DMS 273 (cell line): ENCODE measurements around the gene HDGFL1.

ENCODE experiments used
- DNase-seq: peaks from one replicate; lab custom pipeline; 2025; ENCODE audit not compliant: unreplicated experiment; lab: John Stamatoyannopoulos, UW

Gene HDGFL1

DNA sequence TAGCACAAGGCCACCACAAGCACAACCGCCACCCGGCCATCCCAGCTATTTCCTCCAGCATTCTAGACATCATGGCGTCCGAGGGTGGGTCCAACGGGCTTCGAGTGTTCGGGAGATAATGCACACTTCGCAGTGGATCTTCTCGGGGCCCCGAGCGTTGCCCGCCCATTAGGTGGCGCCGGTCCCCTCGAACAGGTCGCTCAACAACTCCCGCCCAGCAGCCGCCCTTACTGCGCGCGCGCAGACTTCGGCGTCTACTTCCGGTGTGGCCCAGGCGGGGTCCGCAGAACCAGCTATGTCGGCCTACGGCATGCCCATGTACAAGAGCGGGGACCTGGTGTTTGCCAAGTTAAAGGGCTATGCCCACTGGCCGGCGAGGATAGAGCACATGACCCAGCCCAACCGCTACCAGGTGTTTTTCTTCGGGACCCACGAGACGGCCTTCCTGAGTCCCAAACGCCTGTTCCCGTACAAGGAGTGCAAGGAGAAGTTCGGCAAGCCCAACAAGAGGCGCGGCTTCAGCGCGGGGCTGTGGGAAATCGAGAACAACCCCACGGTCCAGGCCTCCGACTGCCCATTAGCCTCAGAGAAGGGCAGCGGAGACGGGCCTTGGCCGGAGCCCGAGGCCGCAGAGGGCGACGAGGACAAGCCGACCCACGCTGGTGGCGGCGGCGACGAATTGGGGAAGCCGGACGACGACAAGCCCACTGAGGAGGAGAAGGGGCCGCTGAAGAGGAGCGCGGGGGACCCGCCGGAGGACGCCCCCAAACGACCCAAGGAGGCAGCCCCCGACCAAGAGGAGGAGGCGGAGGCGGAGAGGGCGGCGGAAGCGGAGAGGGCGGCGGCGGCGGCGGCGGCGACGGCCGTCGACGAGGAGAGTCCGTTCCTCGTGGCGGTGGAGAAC lies at the start of gene HDGFL1:
TSS of gene HDGFL1 (plus strand) at position 286 of the 904 bp plus-strand sequence. CDS start at position 296, 10 bp downstream.
- DNase-seq, result no peak

DNA sequence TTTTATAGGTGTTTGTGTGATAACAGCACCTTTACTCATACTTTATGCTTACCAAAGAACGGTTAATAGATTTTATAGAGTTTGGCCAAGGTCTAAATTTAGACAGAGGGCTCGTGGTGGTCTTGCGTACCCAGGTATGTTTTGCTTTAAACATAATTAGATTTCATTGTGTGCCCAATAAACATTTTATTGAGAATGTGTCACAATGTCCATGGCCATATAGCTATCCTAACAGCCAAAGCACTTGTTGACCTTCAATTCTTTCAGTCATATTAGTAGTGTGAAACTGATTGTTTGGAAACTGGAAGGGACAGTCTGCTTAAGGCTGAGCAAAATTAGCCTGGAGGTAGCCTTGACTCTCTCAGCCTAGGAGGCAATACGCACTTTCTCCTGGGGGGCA lies 48.3 kb upstream of the HDGFL1 start:
- DNase-seq, result no peak

DNA sequence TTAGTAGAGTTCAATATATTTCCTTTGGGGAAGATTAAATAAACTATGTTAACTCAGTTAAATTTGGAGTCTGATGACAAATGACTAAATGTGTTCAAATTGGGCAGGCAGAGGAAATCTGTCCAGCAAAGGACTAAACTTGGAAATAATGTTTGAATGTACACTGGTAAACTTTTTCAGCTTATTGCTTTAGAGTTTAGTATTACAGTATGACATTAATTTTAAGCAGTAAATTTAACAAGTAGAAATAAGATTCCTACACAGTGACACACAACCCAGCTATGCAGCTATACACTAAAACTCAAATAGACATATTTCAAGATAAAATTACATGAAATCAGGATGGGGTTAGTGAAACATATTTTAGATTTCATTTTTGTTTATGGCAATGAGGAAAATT lies 42.6 kb upstream of the HDGFL1 start:
- no peak for DNase-seq

DNA sequence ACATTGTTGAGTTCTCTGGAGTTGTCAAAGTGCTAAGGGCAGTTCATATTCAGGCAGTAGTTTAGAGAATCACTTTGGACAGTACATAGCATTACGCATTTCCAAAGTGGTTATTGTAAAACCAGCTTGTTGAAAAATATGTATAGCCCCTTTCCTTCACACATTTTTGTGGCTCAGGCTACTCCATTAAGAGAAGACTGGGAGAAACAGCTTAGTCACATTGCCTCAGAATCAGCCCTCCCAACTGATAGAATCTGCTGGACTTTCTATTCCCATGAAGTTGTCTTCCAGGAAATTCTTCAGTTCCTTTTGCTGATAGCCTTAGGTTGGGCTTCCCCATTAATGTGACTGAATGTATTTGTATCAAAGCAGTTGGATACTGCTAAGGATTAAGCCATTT lies 39.5 kb upstream of the HDGFL1 start:
- no peak for DNase-seq

DNA sequence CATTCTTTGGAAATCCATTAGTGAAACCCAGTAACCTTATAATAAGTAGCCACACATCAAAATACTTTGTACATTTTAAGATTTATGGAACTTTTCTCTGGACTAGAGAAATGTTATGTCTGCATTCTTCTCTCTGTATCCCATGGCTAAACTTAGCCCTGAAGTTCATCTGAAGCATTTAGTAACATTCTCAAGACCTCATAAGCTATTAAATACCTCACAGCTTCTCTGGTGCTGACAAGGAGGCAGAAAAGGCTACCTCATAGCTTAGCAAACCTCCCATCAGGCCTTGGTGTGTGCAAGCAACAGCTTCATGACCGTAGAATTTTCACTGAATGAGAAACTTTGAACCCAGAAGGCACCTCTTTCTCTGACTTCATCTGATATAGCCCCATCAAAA lies 38.9 kb upstream of the HDGFL1 start:
- DNase-seq, result no peak

DNA sequence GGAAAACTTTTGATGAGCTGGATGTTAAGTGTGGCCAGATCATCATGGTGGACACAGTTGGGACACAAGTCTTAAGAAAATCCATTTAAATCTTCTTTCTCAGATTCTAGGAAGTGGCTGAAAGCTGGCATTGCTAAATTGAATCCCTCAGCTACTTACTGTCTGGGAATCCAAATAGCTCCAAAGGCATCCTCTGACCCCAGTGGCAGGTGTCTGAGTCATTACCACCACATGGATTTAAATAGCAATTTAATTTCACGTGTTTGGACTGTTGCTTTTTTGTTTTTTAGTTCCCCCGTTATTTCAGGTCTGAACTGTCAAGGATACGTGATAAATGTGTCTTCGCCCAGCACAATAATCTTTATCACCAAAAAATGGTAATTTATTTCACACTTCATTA lies 33.2 kb upstream of the HDGFL1 start:
- no peak for DNase-seq

DNA sequence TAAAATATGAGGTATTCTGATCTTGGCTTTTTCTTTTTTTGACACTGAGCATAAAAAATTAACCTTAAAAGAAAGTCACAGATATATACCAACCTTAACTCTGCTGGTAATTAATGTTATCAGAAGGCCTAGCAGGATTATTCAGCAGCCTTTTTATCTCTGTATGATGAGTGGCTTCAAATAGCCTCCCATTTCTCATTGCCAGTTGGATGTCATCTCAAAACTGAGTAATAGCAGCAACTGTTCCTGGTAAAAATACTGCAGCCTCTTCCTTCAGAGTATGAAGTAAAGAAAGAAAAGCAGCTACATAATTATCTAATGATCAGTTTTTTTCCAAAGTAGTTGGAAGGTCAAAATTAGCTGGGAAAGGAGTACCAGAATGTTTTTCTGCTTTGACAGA lies 24.9 kb upstream of the HDGFL1 start:
- DNase-seq, result no peak

DNA sequence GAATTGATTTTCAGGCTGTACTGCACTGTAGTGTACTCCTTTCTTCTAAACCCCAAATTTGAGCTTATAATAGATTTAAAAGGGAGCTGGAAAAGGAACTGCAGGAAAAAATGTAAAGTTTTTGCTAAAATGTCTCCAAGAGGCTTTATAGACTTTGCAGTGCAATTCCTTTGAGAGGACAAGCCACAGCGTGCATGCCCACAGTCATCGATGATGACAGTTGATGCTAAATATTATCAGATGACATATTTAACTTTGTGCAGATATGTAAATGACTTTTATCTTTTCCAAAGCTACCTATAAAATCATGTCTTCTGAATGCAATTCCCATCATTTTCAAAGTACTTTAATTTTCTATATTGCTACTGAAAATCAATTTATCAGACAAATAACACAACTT lies 24.3 kb upstream of the HDGFL1 start:
- DNase-seq, result no peak

DNA sequence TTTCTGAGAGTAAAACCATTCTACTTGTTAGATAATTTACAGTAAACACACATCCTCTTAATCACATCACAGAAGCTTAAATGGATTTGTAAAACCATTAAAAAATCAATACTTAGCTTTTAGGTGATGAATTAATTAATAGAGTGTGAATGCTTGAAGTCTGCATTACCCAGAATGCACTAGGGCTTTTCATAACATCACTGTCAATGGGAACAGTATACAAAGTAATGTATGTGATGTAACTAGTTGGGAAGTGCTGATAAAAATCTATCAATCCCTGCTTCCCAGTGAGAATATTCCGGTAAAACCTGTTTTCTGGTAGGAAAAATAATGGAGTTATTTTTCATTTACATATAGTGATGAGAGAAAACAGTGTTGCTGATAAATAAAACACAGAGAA lies 23.1 kb upstream of the HDGFL1 start:
- no peak for DNase-seq

DNA sequence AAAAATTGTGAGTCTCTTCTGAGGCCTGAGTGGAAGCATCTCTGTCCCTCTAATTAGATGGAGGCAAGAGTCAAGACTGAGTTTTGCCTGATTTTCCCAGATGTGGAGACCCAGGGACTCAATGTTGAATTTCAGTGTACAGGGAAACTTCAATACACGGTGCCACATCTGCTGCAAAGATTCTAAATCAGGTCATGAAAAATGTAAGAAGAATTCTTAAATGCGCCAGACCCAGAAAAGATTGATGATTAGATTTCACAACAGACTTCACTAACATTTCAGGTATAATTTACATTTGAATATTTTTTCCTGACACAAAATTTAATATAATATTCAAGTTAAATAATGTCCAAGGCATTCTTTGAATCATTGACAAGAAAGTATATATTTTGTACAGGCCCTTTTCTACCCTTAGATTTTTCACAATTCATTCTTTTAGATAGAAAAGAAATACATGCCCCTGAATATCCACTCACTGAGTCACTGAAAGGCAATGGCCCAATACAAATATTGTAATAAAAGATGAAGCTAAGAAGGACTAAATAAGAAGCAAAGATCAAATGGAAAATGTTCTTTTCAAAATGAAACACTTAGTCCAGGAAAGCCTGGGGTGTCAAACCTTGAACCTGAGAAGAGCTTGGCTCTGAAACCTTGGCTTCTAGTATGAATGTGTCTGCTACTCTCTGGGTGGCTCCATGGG lies 18.2 kb upstream of the HDGFL1 start:
- no peak for DNase-seq

DNA sequence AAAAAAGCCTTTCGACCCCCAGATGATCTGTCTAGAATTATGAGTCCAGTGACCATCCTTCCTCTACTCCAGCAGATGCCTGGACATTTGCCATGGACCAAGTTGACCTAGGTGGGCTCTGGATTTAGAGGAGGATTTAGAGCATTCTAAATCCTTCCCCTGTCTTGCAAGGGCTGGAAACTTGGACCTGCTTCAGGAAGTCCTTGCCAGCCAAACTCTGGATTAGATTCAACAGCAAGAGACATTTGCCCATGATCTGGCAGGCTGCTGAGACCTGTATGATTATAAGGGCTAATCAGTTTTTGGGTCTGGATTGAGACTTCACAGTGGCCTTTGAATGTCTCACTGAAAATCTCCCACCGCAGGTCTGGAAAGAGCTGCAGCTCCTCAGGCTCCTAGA lies 13.1 kb upstream of the HDGFL1 start:
- no peak for DNase-seq

DNA sequence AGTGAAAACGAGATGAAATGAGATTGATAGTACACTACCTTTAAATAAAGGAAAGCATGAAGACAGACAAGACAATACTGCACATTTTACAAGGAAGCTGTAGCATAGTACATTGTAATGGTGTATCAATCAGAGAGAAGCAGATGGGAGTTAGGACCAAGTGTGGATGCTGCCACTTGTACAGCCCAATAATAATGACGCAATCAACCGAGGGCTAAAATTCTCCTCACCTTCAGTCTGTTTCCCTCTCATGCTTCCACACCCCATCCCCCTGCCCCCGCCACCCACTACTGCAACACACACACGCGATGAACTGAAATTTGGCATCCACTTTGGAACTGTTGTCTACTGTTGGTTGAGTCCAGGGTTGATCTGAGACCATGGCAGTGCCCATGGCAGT lies 12.4 kb upstream of the HDGFL1 start:
- no peak for DNase-seq

DNA sequence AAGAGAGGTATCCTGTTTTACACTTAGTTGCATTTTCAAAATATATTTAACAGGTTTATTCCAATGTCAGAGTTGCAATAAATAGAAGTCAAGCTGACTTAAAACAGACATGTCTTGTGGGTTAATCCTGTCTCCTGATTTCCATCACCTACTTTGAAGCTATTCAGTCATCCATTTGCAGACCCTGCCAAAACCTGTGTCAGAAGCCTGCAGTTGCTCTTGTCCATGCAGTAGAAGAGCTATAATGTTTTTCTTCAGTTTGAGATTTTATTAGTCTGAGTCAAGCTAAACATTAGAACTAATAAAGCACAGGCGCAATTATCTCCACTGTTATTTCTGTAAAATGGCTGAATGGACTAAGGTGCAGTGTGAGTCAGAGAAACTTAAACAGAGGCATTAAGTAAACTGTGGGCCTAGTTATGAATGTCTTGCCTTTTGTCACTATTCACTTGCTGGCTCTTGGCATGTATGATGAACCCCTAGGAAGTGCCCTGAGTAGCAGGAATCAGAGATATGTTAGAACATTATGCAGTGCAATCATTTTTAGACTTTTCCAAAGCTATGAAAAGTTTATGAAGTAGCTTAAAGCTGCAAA lies 11.0 kb upstream of the HDGFL1 start:
- DNase-seq, result no peak

DNA sequence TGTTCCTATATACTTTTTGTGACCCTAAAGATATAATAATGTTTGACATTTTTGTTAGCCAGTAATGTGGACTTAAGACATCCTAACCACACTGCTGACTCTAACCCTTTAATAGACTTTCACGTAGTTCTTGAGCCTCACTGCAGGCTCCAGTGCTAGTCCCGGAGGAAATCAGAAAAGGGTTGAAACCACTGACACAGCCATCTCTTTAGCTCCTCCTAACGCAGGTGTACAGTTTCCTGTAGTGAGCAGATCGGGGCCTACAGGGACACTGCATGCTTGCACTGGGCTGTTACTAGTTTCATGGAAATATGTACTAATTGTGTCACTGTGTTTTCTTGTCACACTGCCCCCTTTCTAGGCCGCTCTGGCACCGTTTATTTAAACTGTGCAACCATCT lies 512 bp upstream of the HDGFL1 start:
- no peak for DNase-seq

DNA sequence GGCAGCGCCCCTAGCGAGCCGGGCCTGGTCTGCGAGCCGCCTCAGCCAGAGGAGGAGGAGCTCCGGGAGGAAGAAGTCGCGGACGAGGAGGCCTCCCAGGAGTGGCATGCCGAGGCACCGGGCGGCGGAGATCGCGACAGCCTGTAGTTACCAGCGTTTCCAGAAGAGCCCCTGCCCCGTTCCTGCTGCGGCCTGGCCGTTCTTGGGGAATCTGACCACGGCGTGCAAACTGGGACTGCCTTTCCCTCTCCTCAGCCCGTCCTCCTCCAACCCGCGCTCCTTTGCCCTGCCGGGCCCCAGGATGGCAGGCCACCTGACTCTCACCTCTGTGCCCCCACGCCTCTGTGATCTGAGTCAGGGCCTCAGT lies 802 bp downstream of the HDGFL1 start:
- no peak for DNase-seq

DNA sequence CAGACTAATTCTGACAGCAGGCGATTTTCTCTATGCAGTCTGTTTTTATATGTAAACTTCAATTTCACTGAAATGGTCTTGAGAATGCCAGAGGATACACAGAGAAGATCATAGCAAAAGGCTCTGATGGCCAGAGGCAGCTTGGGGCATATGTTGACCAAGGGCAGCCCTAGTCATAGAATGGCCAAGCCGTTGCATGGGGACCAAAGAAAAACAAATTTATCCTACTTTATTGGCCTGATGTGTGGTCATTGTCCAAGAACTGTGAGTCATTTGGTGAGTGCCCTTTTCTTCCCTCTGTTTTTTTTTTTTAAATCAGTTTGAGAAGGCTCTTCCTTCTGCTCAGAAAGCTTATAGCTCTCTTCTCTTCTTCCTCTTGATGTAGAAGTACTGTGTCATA lies 5.8 kb downstream of the HDGFL1 start:
- no peak for DNase-seq

DNA sequence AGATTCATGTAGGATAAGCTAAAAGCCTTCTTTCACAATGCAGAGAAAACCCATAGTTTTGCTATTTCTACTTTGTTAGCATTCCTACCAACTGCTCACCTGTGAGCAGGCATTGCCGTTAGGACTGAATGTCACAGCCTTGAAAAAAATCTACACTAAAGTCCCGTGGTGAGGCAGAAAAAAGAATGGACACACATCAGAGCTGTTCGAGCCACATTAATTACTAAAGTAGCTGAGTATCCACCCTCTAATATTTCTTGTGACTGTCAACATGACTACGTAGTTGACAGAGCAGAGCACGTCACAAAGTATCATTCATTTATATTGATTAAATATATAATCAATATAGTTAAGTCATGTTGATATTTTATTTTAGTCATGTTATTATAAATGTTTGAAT lies 10.1 kb downstream of the HDGFL1 start:
- DNase-seq, result no peak

DNA sequence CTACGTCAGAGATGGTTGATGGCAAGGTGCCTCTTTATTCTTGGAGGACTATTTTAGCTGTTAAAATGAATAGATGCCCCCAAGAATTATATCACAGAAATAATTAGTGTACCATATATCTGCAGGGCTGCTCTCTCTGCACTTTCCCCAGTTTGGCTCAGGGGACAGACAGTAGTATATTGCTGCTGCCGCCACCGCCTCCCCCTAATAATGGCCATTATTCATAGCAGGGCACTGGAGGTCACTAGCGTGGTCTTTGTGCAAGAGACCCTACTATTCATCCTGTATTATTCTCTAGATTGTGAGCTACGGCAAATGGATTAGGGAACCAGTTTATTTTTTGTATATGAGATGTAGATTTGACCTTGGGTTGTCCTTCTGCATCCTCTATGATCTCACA lies 11.0 kb downstream of the HDGFL1 start:
- no peak for DNase-seq

DNA sequence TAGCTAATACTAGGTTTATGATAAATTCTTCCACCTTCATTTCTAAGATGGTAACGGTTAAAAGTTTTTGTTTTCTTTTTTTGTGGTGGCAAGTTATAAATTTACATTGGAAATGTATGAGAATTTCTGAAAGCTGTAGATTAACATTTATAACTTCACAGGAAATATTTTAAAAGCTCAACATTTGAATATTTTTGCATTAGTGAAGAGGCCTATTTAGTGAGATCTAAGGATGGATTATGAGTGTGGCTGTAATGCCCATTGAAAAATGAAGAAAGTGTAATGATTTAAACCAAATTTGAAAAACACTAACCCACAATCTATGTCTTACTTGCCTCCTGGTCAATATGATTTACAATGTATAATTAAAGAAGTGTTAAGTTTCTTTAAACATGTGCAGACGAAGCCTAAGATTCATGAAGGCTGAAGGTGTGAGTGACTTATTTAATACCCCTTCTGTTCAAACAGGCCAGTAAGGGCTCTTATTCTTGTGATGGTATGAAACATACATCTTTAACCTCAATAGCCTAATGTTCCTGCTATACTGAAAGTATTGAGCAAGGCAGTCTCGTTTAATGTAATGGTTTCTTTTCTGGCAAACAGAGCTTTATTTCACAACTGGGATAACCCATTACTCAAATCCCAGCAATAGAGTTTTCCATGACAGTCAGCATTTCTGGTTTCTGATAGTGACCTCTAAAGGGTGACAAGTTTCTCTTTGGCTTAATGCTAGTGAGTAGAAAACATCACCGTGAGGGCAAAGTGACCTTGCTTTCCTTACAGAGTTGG lies 13.2 kb downstream of the HDGFL1 start:
- DNase-seq, result no peak

DNA sequence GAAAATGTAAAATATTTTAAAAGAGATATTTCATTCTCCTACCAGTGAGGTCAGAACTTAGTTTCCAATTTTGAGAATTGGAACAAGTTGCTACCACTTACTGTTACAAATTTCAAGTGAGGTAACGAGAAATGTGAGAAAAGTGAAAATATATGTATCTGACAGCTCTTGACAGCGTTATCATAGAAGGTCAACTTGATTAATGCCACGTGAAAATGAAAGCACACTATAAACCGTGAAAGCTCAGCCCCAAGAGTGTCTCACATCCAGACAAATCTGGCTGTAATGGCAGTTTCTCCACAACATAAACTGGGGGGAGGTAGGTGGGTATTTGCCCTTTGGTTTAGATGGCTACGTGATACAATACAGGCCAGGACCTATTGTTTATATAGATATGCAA lies 13.9 kb downstream of the HDGFL1 start:
- no peak for DNase-seq

DNA sequence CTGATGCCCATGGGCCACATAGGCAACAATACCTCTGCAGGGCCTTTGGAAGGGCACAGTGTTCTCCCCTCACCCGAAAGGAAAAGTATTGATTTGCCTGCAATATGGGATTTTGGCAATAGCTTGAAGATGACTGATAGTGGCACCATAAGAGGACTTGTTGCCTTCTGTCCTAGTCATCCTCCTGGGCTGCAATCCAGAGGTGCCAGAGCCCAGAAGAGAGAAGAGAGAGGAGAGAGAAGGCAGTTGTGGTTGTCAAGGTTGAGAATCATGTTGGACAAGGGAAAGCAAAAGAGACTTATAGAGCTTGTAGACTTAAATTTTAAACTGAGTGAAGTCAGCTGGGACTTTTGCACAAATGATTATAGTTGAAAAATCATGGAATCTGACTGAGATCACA lies 14.6 kb downstream of the HDGFL1 start:
- DNase-seq, result no peak
